ENCODE measurements around the gene HIF1A. TPM values are rescaled to one million over a fixed set of nuclear protein-coding genes. Genes with fewer than 3 reads are reported as not detected.
"Not testable (repeated sequence)": the region's sequence is repeated elsewhere in the genome, so short reads cannot be mapped to it uniquely, and the experiment has no call there.

The HIF1A gene
- total RNA-seq, 1 donor from 2014 or later: 326 TPM

DNA sequence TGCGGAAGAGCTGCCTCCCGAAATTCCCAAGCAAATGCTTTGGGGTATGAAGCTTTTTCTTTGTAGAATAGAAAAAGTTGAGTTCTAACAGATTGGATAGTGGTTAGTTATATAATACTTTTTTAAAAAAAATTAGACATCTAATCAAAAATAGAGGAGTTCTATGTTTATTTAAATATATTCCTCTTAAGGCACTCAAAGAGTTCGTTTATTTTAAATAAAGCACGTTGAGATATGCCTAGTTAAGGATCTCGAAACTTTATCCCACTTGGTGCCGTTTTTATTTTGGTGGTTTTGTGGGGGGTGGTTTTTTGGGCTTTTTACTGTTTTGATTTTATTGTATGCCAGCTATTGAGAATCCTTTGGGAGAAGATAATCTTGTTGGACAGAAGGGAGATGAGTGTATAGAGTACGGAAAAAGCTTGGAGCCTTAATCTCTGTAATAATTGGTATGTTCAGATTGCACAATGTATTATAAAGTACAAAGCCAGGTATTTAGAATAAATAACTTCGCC, 56.2 kb downstream of the HIF1A start:
- DNase-seq (ENCODE audit: extremely low spot score, unreplicated experiment): no peak
- Mint-ChIP-seq H3K27me3 (ENCODE audit: unreplicated experiment) (no peaks in the 10 kb centered on the region), H3K27ac (ENCODE audit: unreplicated experiment) (peak overlapping the region; percentile 29), H3K36me3 (ENCODE audit: unreplicated experiment) (peaks cover 41% of the 10 kb centered on the region), H3K4me1 (ENCODE audit: unreplicated experiment) (peaks cover 61% of the 10 kb centered on the region), H3K4me3 (ENCODE audit: unreplicated experiment) (no peak overlapping the region), H3K9me3 (ENCODE audit: unreplicated experiment) (peaks cover 6% of the 10 kb centered on the region)
- TF ChIP-seq, protein P1, sequence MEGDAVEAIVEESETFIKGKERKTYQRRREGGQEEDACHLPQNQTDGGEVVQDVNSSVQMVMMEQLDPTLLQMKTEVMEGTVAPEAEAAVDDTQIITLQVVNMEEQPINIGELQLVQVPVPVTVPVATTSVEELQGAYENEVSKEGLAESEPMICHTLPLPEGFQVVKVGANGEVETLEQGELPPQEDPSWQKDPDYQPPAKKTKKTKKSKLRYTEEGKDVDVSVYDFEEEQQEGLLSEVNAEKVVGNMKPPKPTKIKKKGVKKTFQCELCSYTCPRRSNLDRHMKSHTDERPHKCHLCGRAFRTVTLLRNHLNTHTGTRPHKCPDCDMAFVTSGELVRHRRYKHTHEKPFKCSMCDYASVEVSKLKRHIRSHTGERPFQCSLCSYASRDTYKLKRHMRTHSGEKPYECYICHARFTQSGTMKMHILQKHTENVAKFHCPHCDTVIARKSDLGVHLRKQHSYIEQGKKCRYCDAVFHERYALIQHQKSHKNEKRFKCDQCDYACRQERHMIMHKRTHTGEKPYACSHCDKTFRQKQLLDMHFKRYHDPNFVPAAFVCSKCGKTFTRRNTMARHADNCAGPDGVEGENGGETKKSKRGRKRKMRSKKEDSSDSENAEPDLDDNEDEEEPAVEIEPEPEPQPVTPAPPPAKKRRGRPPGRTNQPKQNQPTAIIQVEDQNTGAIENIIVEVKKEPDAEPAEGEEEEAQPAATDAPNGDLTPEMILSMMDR (IDR thresholded peaks at IDR 0.05): no peak

DNA sequence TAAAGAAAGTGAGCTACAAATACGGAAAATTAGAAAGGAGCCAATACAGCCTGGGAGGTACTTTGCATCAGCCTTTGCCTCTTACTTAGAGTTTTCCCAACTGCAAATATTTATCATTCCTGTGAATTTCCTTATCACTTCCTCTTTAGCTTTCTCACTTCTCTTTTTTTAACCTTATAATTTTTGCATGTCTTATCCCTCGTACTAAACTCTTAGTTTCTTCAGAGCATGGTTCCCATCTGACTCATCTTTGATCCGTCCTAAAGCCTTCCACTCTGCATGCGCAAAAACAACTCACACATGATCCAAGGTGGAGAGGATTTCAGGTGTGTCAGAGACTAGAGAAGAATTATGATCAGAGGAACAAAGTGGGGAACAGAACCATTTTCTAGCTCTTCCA, 57.3 kb downstream of the HIF1A start:
- peaks cover 55% of the 10 kb centered on the region for H3K4me1 Mint-ChIP-seq (ENCODE audit: unreplicated experiment)
- H3K27me3 Mint-ChIP-seq (ENCODE audit: unreplicated experiment): no peaks in the 10 kb centered on the region
- DNase-seq (ENCODE audit: extremely low spot score, unreplicated experiment): no peak
- TF ChIP-seq, protein P1 (IDR thresholded peaks at IDR 0.05): no peak
- H3K27ac Mint-ChIP-seq (ENCODE audit: unreplicated experiment): peak overlapping the region; percentile 35
- peaks cover 31% of the 10 kb centered on the region for H3K36me3 Mint-ChIP-seq (ENCODE audit: unreplicated experiment)
- no peak overlapping the region for H3K4me3 Mint-ChIP-seq (ENCODE audit: unreplicated experiment)
- peaks cover 6% of the 10 kb centered on the region for H3K9me3 Mint-ChIP-seq (ENCODE audit: unreplicated experiment)

DNA sequence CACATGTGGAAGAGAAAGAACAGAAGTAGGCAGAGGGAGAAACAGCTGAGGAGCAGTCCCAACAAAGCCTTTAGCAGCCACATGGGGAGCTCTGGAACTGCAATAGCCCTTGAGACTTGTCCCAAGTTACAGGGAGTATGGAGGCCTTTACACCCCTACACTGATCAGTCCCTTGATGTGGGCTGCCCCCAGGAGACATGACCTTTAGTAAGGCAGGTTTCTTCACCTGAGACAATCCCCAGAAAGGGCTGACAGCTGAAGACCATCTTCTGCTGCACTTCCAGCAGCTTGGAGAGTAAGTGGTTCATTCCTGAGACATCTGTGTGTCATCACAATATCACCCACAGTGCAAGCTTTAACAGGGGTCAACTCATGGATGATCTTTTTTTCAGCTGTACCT, 58.3 kb downstream of the HIF1A start:
- peak overlapping the region; percentile 2 for H3K27ac Mint-ChIP-seq (ENCODE audit: unreplicated experiment)
- H3K9me3 Mint-ChIP-seq (ENCODE audit: unreplicated experiment): peaks cover 6% of the 10 kb centered on the region
- no peak overlapping the region for H3K4me3 Mint-ChIP-seq (ENCODE audit: unreplicated experiment)
- H3K36me3 Mint-ChIP-seq (ENCODE audit: unreplicated experiment): peaks cover 26% of the 10 kb centered on the region
- DNase-seq (ENCODE audit: extremely low spot score, unreplicated experiment): no peak
- TF ChIP-seq, protein P1 (IDR thresholded peaks at IDR 0.05): no peak
- H3K27me3 Mint-ChIP-seq (ENCODE audit: unreplicated experiment): no peaks in the 10 kb centered on the region
- peaks cover 48% of the 10 kb centered on the region for H3K4me1 Mint-ChIP-seq (ENCODE audit: unreplicated experiment)

DNA sequence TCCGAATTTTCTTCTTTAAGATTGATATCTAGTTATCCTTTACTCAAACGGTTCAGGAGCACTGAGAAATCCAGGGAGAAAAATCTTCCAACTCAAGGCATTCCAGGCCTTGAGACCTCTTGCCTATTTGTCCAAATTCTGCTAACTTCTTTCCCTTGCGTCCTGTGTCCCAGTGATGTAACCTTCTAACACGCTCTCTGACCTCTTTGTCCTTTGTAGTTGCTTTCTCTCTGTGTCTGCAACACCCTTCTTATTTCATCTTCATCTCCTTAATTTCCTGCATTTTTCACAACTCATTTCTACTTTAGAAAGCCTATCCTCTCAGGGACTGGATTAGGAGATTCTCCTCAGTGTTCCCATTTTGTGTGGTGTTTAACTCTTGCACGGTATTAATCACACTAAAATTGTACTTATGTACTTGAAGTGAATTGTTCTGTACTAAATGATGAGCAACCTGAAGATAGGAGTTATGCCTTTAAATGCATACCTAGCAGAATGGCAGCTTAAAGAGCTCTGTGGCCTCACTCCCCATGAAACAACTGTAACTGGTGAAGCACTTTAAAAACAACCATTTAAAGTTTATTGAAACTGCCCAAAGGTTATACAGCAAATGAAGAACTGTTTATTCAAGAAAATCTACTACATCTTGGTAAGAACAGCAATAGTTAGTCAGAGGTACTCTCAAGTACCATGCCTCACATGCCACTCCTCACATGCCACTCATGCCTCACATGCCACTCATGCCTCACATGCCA, 59.5 kb downstream of the HIF1A start:
- Mint-ChIP-seq H3K9me3 (ENCODE audit: unreplicated experiment) (peaks cover 6% of the 10 kb centered on the region), H3K4me1 (ENCODE audit: unreplicated experiment) (peaks cover 43% of the 10 kb centered on the region), H3K36me3 (ENCODE audit: unreplicated experiment) (peaks cover 21% of the 10 kb centered on the region), H3K27ac (ENCODE audit: unreplicated experiment) (peak overlapping the region; percentile 74), H3K4me3 (ENCODE audit: unreplicated experiment) (peak overlapping the region; percentile 1), H3K27me3 (ENCODE audit: unreplicated experiment) (no peaks in the 10 kb centered on the region)
- TF ChIP-seq, protein P1 (IDR thresholded peaks at IDR 0.05): no peak
- DNase-seq (ENCODE audit: extremely low spot score, unreplicated experiment): no peak

DNA sequence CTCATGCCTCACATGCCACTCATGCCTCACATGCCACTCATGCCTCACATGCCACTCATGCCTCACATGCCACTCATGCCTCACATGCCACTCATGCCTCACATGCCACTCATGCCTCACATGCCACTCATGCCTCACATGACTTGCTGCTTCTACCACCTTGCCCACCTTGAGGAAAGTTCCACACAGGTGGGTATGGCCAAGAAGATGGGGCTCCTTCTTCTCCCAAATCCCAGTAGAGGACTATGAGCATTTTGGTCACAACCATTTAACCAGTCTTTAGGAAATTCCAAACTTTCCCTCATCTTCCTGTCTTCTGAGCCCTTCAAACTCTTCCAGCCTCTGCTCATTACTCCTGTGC, 60.0 kb downstream of the HIF1A start:
- DNase-seq (ENCODE audit: extremely low spot score, unreplicated experiment); H3K27me3 Mint-ChIP-seq (ENCODE audit: unreplicated experiment); H3K4me3 Mint-ChIP-seq (ENCODE audit: unreplicated experiment); H3K9me3 Mint-ChIP-seq (ENCODE audit: unreplicated experiment): not testable (repeated sequence)
- peak overlapping the region; percentile 5 for H3K27ac Mint-ChIP-seq (ENCODE audit: unreplicated experiment)
- H3K4me1 Mint-ChIP-seq (ENCODE audit: unreplicated experiment): peaks cover 41% of the 10 kb centered on the region
- H3K36me3 Mint-ChIP-seq (ENCODE audit: unreplicated experiment): peaks cover 18% of the 10 kb centered on the region
